Measurements from ENCODE around the gene DNTT. TPM values are rescaled to one million over a fixed set of nuclear protein-coding genes. Genes with fewer than 3 reads are reported as not detected.

Gene DNTT
- polyA plus RNA-seq, 1 donor (not counting 4 experiments of a cell fraction or from before 2014, with no cell fraction given): not detected

DNA sequence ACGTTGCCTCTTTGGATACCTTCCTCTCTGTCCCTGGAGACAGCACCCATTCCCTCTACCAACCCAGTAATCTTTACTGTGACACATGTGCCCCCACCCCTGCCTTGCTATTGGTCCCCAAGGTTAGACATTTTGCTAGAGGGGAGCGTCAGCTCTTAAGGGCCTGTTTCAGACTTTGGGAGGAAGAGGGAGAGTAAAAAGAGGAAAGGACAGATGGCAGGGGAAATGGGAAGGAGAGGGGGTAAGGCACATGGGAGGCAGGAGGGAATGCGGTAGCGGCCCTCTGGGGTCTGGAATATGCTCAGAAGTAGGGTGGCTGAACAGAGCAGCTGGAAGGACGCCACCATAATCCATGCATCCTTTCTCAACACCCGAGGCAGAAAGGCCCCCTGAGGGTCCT is 45.1 kb upstream of the DNTT start:
- H3K36me3 ChIP-seq (ENCODE audit: control insufficient read depth in 2 of 2, extremely low read depth in 1 of 2, insufficient read depth in 2 of 2, low read length in 2 of 2): no peaks in the 10 kb centered on the region
- H3K4me1 ChIP-seq (ENCODE audit: control insufficient read depth, extremely low read depth, insufficient read depth, low read length): no peaks in the 10 kb centered on the region
- FAIRE-seq: no peak
- no peaks in the 10 kb centered on the region for H3K9me1 ChIP-seq (ENCODE audit: control insufficient read depth, extremely low read depth, insufficient read depth, low read length)
- H3K4me3 ChIP-seq (ENCODE audit: control insufficient read depth in 2 of 3, extremely low read depth in 1 of 3, insufficient read depth in 2 of 3, low read depth in 1 of 3, low read length in 3 of 3): no peak overlapping the region
- no peak for DNase-seq (ENCODE audit: low read depth, low spot score)
- dilution Hi-C loops (cut with MboI; ENCODE audit: extremely low pct_ligation_motif_present, low sequenced_read_pairs): no loop called here
- H3K9me3 ChIP-seq (ENCODE audit: control insufficient read depth, low read depth, low read length): no peaks in the 10 kb centered on the region
- H3K4me2 ChIP-seq (ENCODE audit: control insufficient read depth, extremely low read depth, insufficient read depth, low read depth, low read length): no peak overlapping the region
- H3K27me3 ChIP-seq (ENCODE audit: control insufficient read depth, extremely low read depth, insufficient read depth, low read length): no peaks in the 10 kb centered on the region
- H4K20me1 ChIP-seq (ENCODE audit: control insufficient read depth, extremely low read depth, insufficient read depth, low read length): no peaks in the 10 kb centered on the region
- no peak overlapping the region for H3K9ac ChIP-seq (ENCODE audit: control insufficient read depth, extremely low read depth, insufficient read depth, low read length)
- no peak overlapping the region for H3K27ac ChIP-seq (ENCODE audit: control insufficient read depth, insufficient read depth, low read length)
- H3K79me2 ChIP-seq (ENCODE audit: control insufficient read depth, insufficient read depth, low read length): no peaks in the 10 kb centered on the region
- TF ChIP-seq, protein P1, sequence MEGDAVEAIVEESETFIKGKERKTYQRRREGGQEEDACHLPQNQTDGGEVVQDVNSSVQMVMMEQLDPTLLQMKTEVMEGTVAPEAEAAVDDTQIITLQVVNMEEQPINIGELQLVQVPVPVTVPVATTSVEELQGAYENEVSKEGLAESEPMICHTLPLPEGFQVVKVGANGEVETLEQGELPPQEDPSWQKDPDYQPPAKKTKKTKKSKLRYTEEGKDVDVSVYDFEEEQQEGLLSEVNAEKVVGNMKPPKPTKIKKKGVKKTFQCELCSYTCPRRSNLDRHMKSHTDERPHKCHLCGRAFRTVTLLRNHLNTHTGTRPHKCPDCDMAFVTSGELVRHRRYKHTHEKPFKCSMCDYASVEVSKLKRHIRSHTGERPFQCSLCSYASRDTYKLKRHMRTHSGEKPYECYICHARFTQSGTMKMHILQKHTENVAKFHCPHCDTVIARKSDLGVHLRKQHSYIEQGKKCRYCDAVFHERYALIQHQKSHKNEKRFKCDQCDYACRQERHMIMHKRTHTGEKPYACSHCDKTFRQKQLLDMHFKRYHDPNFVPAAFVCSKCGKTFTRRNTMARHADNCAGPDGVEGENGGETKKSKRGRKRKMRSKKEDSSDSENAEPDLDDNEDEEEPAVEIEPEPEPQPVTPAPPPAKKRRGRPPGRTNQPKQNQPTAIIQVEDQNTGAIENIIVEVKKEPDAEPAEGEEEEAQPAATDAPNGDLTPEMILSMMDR (optimal IDR thresholded peaks at IDR 0.05 in 1 of 3, IDR thresholded peaks at IDR 0.05 in 1 of 3, conservative IDR thresholded peaks at IDR 0.05 in 1 of 3; ENCODE audit: extremely low read depth in 1 of 3, insufficient read depth in 2 of 3, low read length in 3 of 3): no peak
- TF ChIP-seq EZH2 (IDR thresholded peaks at IDR 0.05; ENCODE audit: low read length): no peak
- no peak overlapping the region for H2AFZ ChIP-seq (ENCODE audit: control insufficient read depth, low read length)

DNA sequence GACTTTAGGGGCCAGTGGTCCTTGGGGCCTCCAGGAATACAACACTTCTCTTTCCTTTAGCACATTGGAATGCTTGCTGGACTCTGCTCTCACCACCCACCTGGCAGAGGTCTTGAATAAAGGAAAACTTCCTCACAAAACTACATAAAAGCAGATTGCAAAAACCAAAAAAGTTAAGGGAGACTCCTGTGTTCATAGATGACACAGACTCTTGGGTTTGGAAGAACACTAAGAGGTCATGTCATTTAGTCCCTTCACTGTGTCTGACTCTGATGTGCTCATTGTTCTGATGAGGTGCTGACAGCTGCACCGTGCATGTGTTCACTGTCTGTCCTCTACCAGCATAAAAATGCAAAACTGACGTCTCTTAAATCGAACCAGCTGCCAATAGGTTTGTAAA is 44.2 kb upstream of the DNTT start:
- Histone ChIP-seq H3K4me3 (ENCODE audit: control insufficient read depth in 2 of 3, extremely low read depth in 1 of 3, insufficient read depth in 2 of 3, low read depth in 1 of 3, low read length in 3 of 3) (no peak overlapping the region), H2AFZ (ENCODE audit: control insufficient read depth, low read length) (no peak overlapping the region), H3K9me1 (ENCODE audit: control insufficient read depth, extremely low read depth, insufficient read depth, low read length) (no peaks in the 10 kb centered on the region), H3K27me3 (ENCODE audit: control insufficient read depth, extremely low read depth, insufficient read depth, low read length) (no peaks in the 10 kb centered on the region), H3K9me3 (ENCODE audit: control insufficient read depth, low read depth, low read length) (no peaks in the 10 kb centered on the region), H3K27ac (ENCODE audit: control insufficient read depth, insufficient read depth, low read length) (no peak overlapping the region), H3K79me2 (ENCODE audit: control insufficient read depth, insufficient read depth, low read length) (no peaks in the 10 kb centered on the region), H4K20me1 (ENCODE audit: control insufficient read depth, extremely low read depth, insufficient read depth, low read length) (no peaks in the 10 kb centered on the region), H3K9ac (ENCODE audit: control insufficient read depth, extremely low read depth, insufficient read depth, low read length) (no peak overlapping the region), H3K4me1 (ENCODE audit: control insufficient read depth, extremely low read depth, insufficient read depth, low read length) (no peaks in the 10 kb centered on the region), H3K36me3 (ENCODE audit: control insufficient read depth in 2 of 2, extremely low read depth in 1 of 2, insufficient read depth in 2 of 2, low read length in 2 of 2) (no peaks in the 10 kb centered on the region), H3K4me2 (ENCODE audit: control insufficient read depth, extremely low read depth, insufficient read depth, low read depth, low read length) (no peak overlapping the region)
- dilution Hi-C loops (cut with MboI; ENCODE audit: extremely low pct_ligation_motif_present, low sequenced_read_pairs): no loop called here
- no peak for DNase-seq (ENCODE audit: low read depth, low spot score)
- FAIRE-seq: no peak
- no peak for TF ChIP-seq EZH2 (IDR thresholded peaks at IDR 0.05; ENCODE audit: low read length)
- TF ChIP-seq, protein P1 (optimal IDR thresholded peaks at IDR 0.05 in 1 of 3, IDR thresholded peaks at IDR 0.05 in 1 of 3, conservative IDR thresholded peaks at IDR 0.05 in 1 of 3; ENCODE audit: extremely low read depth in 1 of 3, insufficient read depth in 2 of 3, low read length in 3 of 3): no peak
